ENCODE results near the gene LRIT2.

LRIT2 gene

GRCh38 chr10:84211566-84211965, 13.8 kb downstream of the LRIT2 start:
- no peaks in the 10 kb centered on the region for H4K20me1 ChIP-seq (ENCODE audit: control insufficient read depth, insufficient read depth, low read depth, low read length)
- H3K4me1 ChIP-seq (ENCODE audit: control insufficient read depth, low read length): no peaks in the 10 kb centered on the region
- no peaks in the 10 kb centered on the region for H3K36me3 ChIP-seq (ENCODE audit: control insufficient read depth, low read length)
- H3K9me3 ChIP-seq (ENCODE audit: control insufficient read depth, insufficient read depth, low read length): no peaks in the 10 kb centered on the region
- no peak overlapping the region for H3K27ac ChIP-seq (ENCODE audit: low read depth, low read length)
- H3K27me3 ChIP-seq (ENCODE audit: control insufficient read depth, low read length): peaks cover 11% of the 10 kb centered on the region; the same call in 1 of the 2 replicates
- no peaks in the 10 kb centered on the region for H3K9me2 ChIP-seq (replicated peaks; ENCODE audit: control insufficient read depth, low read length)
- no peaks in the 10 kb centered on the region for H3K79me2 ChIP-seq (ENCODE audit: control insufficient read depth, low read length)
- H3F3A ChIP-seq (ENCODE audit: control insufficient read depth, insufficient read depth): no peaks in the 10 kb centered on the region
- no peak overlapping the region for H3K4me3 ChIP-seq (ENCODE audit: low read length)
- TF ChIP-seq CTCF (IDR thresholded peaks at IDR 0.05; ENCODE audit: low read depth, low read length, poor library complexity, severe bottlenecking) (no peak), EZH2phosphoT487 (IDR thresholded peaks at IDR 0.05; ENCODE audit: borderline replicate concordance, low read length) (no peak)
- H3K4me2 ChIP-seq (ENCODE audit: low read length): no peak overlapping the region

- H3K79me2 ChIP-seq (ENCODE audit: control insufficient read depth, low read length): no peaks in the 10 kb centered on the region
- H3K36me3 ChIP-seq (ENCODE audit: control insufficient read depth, low read length): no peaks in the 10 kb centered on the region
- no peaks in the 10 kb centered on the region for H3K9me2 ChIP-seq (replicated peaks; ENCODE audit: control insufficient read depth, low read length)
- H3K4me3 ChIP-seq (ENCODE audit: low read length): no peak overlapping the region
- no peak overlapping the region for H3K27ac ChIP-seq (ENCODE audit: low read depth, low read length)
- H3K27me3 ChIP-seq (ENCODE audit: control insufficient read depth, low read length): peaks cover 11% of the 10 kb centered on the region; the same call in 1 of the 2 replicates
- TF ChIP-seq CTCF (IDR thresholded peaks at IDR 0.05; ENCODE audit: low read depth, low read length, poor library complexity, severe bottlenecking): no peak
- no peak for TF ChIP-seq EZH2phosphoT487 (IDR thresholded peaks at IDR 0.05; ENCODE audit: borderline replicate concordance, low read length)
- H4K20me1 ChIP-seq (ENCODE audit: control insufficient read depth, insufficient read depth, low read depth, low read length): no peaks in the 10 kb centered on the region
- no peaks in the 10 kb centered on the region for H3F3A ChIP-seq (ENCODE audit: control insufficient read depth, insufficient read depth)
- no peaks in the 10 kb centered on the region for H3K9me3 ChIP-seq (ENCODE audit: control insufficient read depth, insufficient read depth, low read length)
- 0 out of 2 replicates have a peak, but pooled peaks cover 2% of the 10 kb centered on the region for H3K4me1 ChIP-seq (ENCODE audit: control insufficient read depth, low read length)
- no peak overlapping the region for H3K4me2 ChIP-seq (ENCODE audit: low read length)
Measured at GRCh38 chr10:84208023-84208422, 17.3 kb downstream of the LRIT2 start.

GRCh38 chr10:84205853-84206525, 19.4 kb downstream of the LRIT2 start:
- H3K79me2 ChIP-seq (ENCODE audit: control insufficient read depth, low read length): no peaks in the 10 kb centered on the region
- H3K4me1 ChIP-seq (ENCODE audit: control insufficient read depth, low read length): 0 out of 2 replicates have a peak, but pooled peaks cover 2% of the 10 kb centered on the region
- no peak overlapping the region for H3K27ac ChIP-seq (ENCODE audit: low read depth, low read length)
- no peaks in the 10 kb centered on the region for H4K20me1 ChIP-seq (ENCODE audit: control insufficient read depth, insufficient read depth, low read depth, low read length)
- no peak overlapping the region for H3K4me3 ChIP-seq (ENCODE audit: low read length)
- no peak for TF ChIP-seq EZH2phosphoT487 (IDR thresholded peaks at IDR 0.05; ENCODE audit: borderline replicate concordance, low read length)
- TF ChIP-seq CTCF (IDR thresholded peaks at IDR 0.05; ENCODE audit: low read depth, low read length, poor library complexity, severe bottlenecking): no peak
- no peak overlapping the region for H3K4me2 ChIP-seq (ENCODE audit: low read length)
- no peaks in the 10 kb centered on the region for H3K9me2 ChIP-seq (replicated peaks; ENCODE audit: control insufficient read depth, low read length)
- H3K27me3 ChIP-seq (ENCODE audit: control insufficient read depth, low read length): peaks cover 11% of the 10 kb centered on the region; the same call in 1 of the 2 replicates
- H3K9me3 ChIP-seq (ENCODE audit: control insufficient read depth, insufficient read depth, low read length): no peaks in the 10 kb centered on the region
- no peaks in the 10 kb centered on the region for H3F3A ChIP-seq (ENCODE audit: control insufficient read depth, insufficient read depth)
- H3K36me3 ChIP-seq (ENCODE audit: control insufficient read depth, low read length): no peaks in the 10 kb centered on the region

All from DOHH2 (cell line).